Suprapubic skin (tissue), 4 donors: ENCODE measurements around the gene CACNA2D2. TPM values are rescaled to one million over a fixed set of nuclear protein-coding genes. Genes with fewer than 3 reads are reported as not detected.

Experiments used
- DNase-seq, 2 donors: peaks; one replicate each; pipeline ENCODE4 v3.0.0-alpha.2; 2019; ENCODE audit warnings: low spot score in 2 of 2
- H3K27ac ChIP-seq: fragments of 200-600 bp; sonication (generic); one replicate; pipeline ENCODE4 v1.5.1; 2019
- H3K27me3 ChIP-seq: fragments of 200-600 bp; sonication (generic); one replicate; pipeline ENCODE4 v1.5.1; 2019
- H3K36me3 ChIP-seq: fragments of 200-600 bp; sonication (generic); one replicate; pipeline ENCODE4 v1.5.1; 2019
- H3K4me1 ChIP-seq: fragments of 200-600 bp; sonication (generic); one replicate; pipeline ENCODE4 v1.5.1; 2019
- H3K4me3 ChIP-seq: fragments of 200-600 bp; sonication (generic); one replicate; pipeline ENCODE4 v1.5.1; 2019; ENCODE audit warnings: mild to moderate bottlenecking
- H3K9me3 ChIP-seq: fragments of 200-600 bp; sonication (generic); one replicate; pipeline ENCODE4 v1.5.1; 2019
- CTCF ChIP-seq, 2 donors: fragments of 200-600 bp in 1 of 2; fragments of 450-650 bp in 1 of 2; sonication (generic) in 1 of 2; IDR thresholded peaks; one replicate each; pipeline ENCODE4 v1.5.1; 2016 to 2019; ENCODE audit warnings: antibody characterized with exemption in 2 of 2, mild to moderate bottlenecking in 1 of 2, moderate library complexity in 1 of 2
- EP300 ChIP-seq: sonication (generic); formaldehyde crosslinking; IDR thresholded peaks from one replicate; pipeline ENCODE4 v1.6.1; 2017; ENCODE audit warnings: antibody characterized with exemption
- POLR2A ChIP-seq, 2 donors: fragments of 450-650 bp; IDR thresholded peaks; one replicate each; pipeline ENCODE4 v1.6.1; 2017; ENCODE audit warnings: antibody characterized with exemption in 2 of 2, mild to moderate bottlenecking in 2 of 2, moderate library complexity in 2 of 2
- POLR2AphosphoS5 ChIP-seq, 3 donors: sonication (generic); formaldehyde crosslinking; IDR thresholded peaks; one replicate each; pipeline ENCODE4 v1.6.1; 2017; ENCODE audit warnings: antibody characterized with exemption in 3 of 3
- WGBS: methylation state at CpG from one replicate; pipeline ENCODE4 v1.1.5; 2018; 5-methylcytosine and 5-hydroxymethylcytosine counted together
- total RNA-seq, 4 donors: library from RNA; depleted of rRNA; stranded (reverse); fragments of >200 nt; gene quantifications; one replicate each; pipeline ENCODE4 v1.1.0, GENCODE V29; 2016

The CACNA2D2 gene
- total RNA-seq, 4 donors from 2014 or later = 1.4 to 5.6 (median 1.7) TPM

- H3K27ac ChIP-seq = peak within 1 kb of the TSS; percentile 96
- WGBS = 44% methylated on average over 16 of the region's 31 CpGs
- peak in 2 of 3 donors; percentile 24 to 30 for TF ChIP-seq POLR2AphosphoS5 (IDR thresholded peaks at IDR 0.05)
- no peak for TF ChIP-seq CTCF (IDR thresholded peaks at IDR 0.05)
- DNase-seq = no peak
- H3K4me1 ChIP-seq = peaks cover 84% of the 10 kb centered on the region
- H3K4me3 ChIP-seq = peak within 1 kb of the TSS; percentile 93
- H3K27me3 ChIP-seq = no peaks in the 10 kb centered on the region
- no peaks in the 10 kb centered on the region for H3K9me3 ChIP-seq
- H3K36me3 ChIP-seq = peaks cover 31% of the 10 kb centered on the region
Observed at GRCh38 chr3:50322386-50323091, 180.9 kb downstream of the CACNA2D2 start, which contains the start of gene HYAL2. HYAL2 (minus strand) TSS chr3:50322745; CDS start chr3:50320489, 2,256 bp downstream.

GRCh38 chr3:50322115-50322385 is 181.4 kb downstream of the CACNA2D2 start:
- 30% methylated on average over 2 of the region's 14 CpGs for WGBS

GRCh38 chr3:50321336-50322114 is 181.9 kb downstream of the CACNA2D2 start:
- WGBS = 10% methylated on average over 10 of the region's 59 CpGs
- Histone ChIP-seq H3K4me1 (peaks cover 84% of the 10 kb centered on the region), H3K27me3 (no peaks in the 10 kb centered on the region), H3K4me3 (peak overlapping the region; percentile 93), H3K27ac (peak overlapping the region; percentile 96), H3K9me3 (no peaks in the 10 kb centered on the region), H3K36me3 (peaks cover 31% of the 10 kb centered on the region)
- TF ChIP-seq POLR2AphosphoS5 (IDR thresholded peaks at IDR 0.05) (peak in 2 of 3 donors; percentile 13 to 83), POLR2A (IDR thresholded peaks at IDR 0.05) (no peak), CTCF (IDR thresholded peaks at IDR 0.05) (peak in 1 of 2 donors; percentile 51)
- peak; percentile 92 to 95 for DNase-seq

More at GRCh38 chr3:50322115-50322385, 181.4 kb downstream of the CACNA2D2 start:
- Histone ChIP-seq H3K27ac (peak overlapping the region; percentile 96), H3K27me3 (no peaks in the 10 kb centered on the region), H3K9me3 (no peaks in the 10 kb centered on the region), H3K4me1 (peaks cover 84% of the 10 kb centered on the region), H3K4me3 (peak overlapping the region; percentile 93), H3K36me3 (peaks cover 31% of the 10 kb centered on the region)
- no peak for DNase-seq
- TF ChIP-seq POLR2AphosphoS5 (IDR thresholded peaks at IDR 0.05) (no peak), CTCF (IDR thresholded peaks at IDR 0.05) (no peak), POLR2A (IDR thresholded peaks at IDR 0.05) (no peak), EP300 (no peak)

GRCh38 chr3:50320853-50321335 is 182.5 kb downstream of the CACNA2D2 start:
- TF ChIP-seq POLR2AphosphoS5 (IDR thresholded peaks at IDR 0.05) = no peak
- TF ChIP-seq EP300 = no peak
- TF ChIP-seq CTCF (IDR thresholded peaks at IDR 0.05) = no peak
- TF ChIP-seq POLR2A (IDR thresholded peaks at IDR 0.05) = no peak
- WGBS = 0% methylated on average over 6 of the region's 45 CpGs
- Histone ChIP-seq H3K4me3 (peak overlapping the region; percentile 93), H3K9me3 (no peaks in the 10 kb centered on the region), H3K4me1 (peaks cover 85% of the 10 kb centered on the region), H3K27me3 (no peaks in the 10 kb centered on the region), H3K27ac (peak overlapping the region; percentile 96), H3K36me3 (peaks cover 28% of the 10 kb centered on the region)
- no peak for DNase-seq
